A549 (cell line): ENCODE measurements around the gene ARHGDIG.

Experiments used
- BHLHE40 ChIP-seq: IDR thresholded peaks from 2 replicates; pipeline ENCODE4 v1.6.1; 2012; ENCODE audit warnings: low read depth, low read length, inconsistent platforms
- CEBPB ChIP-seq, 2 experiments: fragments of >200 bp in 1 of 2; sonication (Bioruptor Twin) in 1 of 2; formaldehyde crosslinking in 1 of 2; IDR thresholded peaks; 2 replicates each; pipeline ENCODE4 v1.6.1; 2012 to 2016
- EP300 ChIP-seq, 2 experiments: fragments of >200 bp; sonication (Bioruptor Twin); formaldehyde crosslinking; IDR thresholded peaks; 2 replicates in 1 of 2; 3 replicates in 1 of 2; pipeline ENCODE4 v1.6.1; 2016 to 2017
- NR3C1 ChIP-seq: fragments of >200 bp; sonication (Bioruptor Twin); formaldehyde crosslinking; IDR thresholded peaks from 3 replicates; pipeline ENCODE4 v1.6.1; 2017
- POLR2A ChIP-seq: IDR thresholded peaks from 2 replicates; pipeline ENCODE4 v1.6.1; 2012; ENCODE audit warnings: mild to moderate bottlenecking, low read length
- RAD21 ChIP-seq, 2 experiments: fragments of >200 bp in 1 of 2; sonication (Bioruptor Twin) in 1 of 2; formaldehyde crosslinking in 1 of 2; IDR thresholded peaks in 1 of 2; conservative IDR thresholded peaks in 1 of 2; 2 replicates in 1 of 2; 3 replicates in 1 of 2; pipeline ENCODE4 v1.6.1; 2012 to 2018; ENCODE audit warnings: inconsistent platforms in 1 of 2
- RCOR1 ChIP-seq: fragments of 150-350 bp; IDR thresholded peaks from 2 replicates; pipeline ENCODE4 v1.6.1; 2014; ENCODE audit warnings: antibody characterized with exemption, low read length, low read depth
- RFX5 ChIP-seq: fragments of 450-650 bp; IDR thresholded peaks from 2 replicates; pipeline ENCODE4 v1.7.1; 2014; ENCODE audit warnings: antibody characterized with exemption, mild to moderate bottlenecking, moderate library complexity
- TF ChIP-seq, protein P1 (sequence below): fragments of >200 bp; sonication (Bioruptor Twin); formaldehyde crosslinking; IDR thresholded peaks from 3 replicates; pipeline ENCODE4 v1.5.1; 2016
- TF ChIP-seq, protein P2 (sequence below): IDR thresholded peaks from 2 replicates; pipeline ENCODE4 v1.6.1; 2012

DNA sequence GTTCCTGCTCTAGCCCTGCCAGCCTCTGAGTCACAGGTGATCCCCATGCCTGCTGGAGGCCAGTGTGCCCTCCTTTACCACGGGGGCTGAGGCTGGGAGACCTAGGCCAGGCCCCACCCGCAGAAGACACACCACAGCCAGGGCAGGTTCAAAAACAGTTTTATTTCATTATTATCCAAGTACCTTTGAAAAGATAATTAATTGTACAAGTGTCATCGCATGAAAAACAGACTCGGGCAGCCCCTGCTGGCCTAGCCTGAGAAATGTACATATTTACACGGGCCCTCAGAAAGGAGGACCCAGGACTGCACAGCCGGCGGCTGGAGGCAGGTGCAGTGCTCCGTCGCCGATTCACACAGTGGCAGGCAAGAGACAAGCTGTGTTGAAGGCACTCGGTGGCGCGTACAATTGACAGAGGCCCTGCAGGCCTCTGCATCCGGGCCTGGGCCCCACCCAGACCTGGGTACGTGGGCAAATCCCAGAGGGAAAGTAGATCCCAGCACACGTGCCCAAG lies 7.0 kb downstream of the ARHGDIG start:
- TF ChIP-seq POLR2A: no peak
- no peak for TF ChIP-seq CEBPB (IDR thresholded peaks at IDR 0.05)
- TF ChIP-seq RAD21 (conservative IDR thresholded peaks at IDR 0.05 in 1 of 2, IDR thresholded peaks at IDR 0.05 in 1 of 2): peak; percentile 26 to 45; a peak in 2 of 5 replicates
- TF ChIP-seq, protein P1, sequence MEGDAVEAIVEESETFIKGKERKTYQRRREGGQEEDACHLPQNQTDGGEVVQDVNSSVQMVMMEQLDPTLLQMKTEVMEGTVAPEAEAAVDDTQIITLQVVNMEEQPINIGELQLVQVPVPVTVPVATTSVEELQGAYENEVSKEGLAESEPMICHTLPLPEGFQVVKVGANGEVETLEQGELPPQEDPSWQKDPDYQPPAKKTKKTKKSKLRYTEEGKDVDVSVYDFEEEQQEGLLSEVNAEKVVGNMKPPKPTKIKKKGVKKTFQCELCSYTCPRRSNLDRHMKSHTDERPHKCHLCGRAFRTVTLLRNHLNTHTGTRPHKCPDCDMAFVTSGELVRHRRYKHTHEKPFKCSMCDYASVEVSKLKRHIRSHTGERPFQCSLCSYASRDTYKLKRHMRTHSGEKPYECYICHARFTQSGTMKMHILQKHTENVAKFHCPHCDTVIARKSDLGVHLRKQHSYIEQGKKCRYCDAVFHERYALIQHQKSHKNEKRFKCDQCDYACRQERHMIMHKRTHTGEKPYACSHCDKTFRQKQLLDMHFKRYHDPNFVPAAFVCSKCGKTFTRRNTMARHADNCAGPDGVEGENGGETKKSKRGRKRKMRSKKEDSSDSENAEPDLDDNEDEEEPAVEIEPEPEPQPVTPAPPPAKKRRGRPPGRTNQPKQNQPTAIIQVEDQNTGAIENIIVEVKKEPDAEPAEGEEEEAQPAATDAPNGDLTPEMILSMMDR: no peak
- no peak for TF ChIP-seq BHLHE40
- no peak for TF ChIP-seq RFX5
- no peak for TF ChIP-seq EP300 (IDR thresholded peaks at IDR 0.05)
- TF ChIP-seq, protein P2, sequence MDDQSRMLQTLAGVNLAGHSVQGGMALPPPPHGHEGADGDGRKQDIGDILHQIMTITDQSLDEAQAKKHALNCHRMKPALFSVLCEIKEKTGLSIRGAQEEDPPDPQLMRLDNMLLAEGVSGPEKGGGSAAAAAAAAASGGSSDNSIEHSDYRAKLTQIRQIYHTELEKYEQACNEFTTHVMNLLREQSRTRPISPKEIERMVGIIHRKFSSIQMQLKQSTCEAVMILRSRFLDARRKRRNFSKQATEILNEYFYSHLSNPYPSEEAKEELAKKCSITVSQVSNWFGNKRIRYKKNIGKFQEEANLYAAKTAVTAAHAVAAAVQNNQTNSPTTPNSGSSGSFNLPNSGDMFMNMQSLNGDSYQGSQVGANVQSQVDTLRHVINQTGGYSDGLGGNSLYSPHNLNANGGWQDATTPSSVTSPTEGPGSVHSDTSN: no peak
- TF ChIP-seq NR3C1: no peak
- TF ChIP-seq RCOR1: no peak
